Common myeloid progenitor, CD34-positive (primary cell): ENCODE results near the gene VSIG2.

Experiments
- CTCF ChIA-PET: fragments of 350-600 bp; sonication (Branson Sonifier 250); formaldehyde crosslinking; loops from one replicate; lab custom pipeline; 2021; ENCODE audit warnings: antibody characterized with exemption; lab: Charles Lee
- POLR2A ChIA-PET: fragments of 350-600 bp; sonication (Branson Sonifier 250); formaldehyde crosslinking; loops from one replicate; lab custom pipeline; 2021; ENCODE audit warnings: antibody characterized with exemption; lab: Charles Lee
- DNase-seq, 3 donors: peaks; one replicate each; pipeline versions ENCODE4 v3.0.0 to v3.0.0-alpha.2; 2013
- H3K27ac ChIP-seq, 2 experiments: 1 replicate in 1 of 2; 2 replicates in 1 of 2; pipeline ENCODE4 v1.7.0; 2013; ENCODE audit warnings: inconsistent platforms in 2 of 2, low read length in 2 of 2, mild to moderate bottlenecking in 2 of 2, low read depth in 1 of 2, moderate library complexity in 1 of 2; ENCODE audit not compliant: severe bottlenecking in 2 of 2, insufficient read depth in 1 of 2, poor library complexity in 1 of 2
- H3K27me3 ChIP-seq, 5 experiments: replicated peaks in 2 of 5; 1 replicate in 3 of 5; 2 replicates in 2 of 5; pipeline versions ENCODE4 v1.6.1 to v1.7.0; 2013; ENCODE audit warnings: low read length in 4 of 5, mild to moderate bottlenecking in 2 of 5, moderate library complexity in 2 of 5, inconsistent platforms in 1 of 5; ENCODE audit not compliant: insufficient read depth in 5 of 5, control insufficient read depth in 4 of 5
- H3K36me3 ChIP-seq, 4 experiments: 1 replicate in 2 of 4; 2 replicates in 2 of 4; pipeline versions ENCODE4 v1.6.1 to v1.7.0; 2013; ENCODE audit warnings: low read length in 3 of 4, control low read depth in 1 of 4, mild to moderate bottlenecking in 1 of 4; ENCODE audit not compliant: control insufficient read depth in 4 of 4, insufficient read depth in 4 of 4
- H3K4me1 ChIP-seq, 4 experiments: 1 replicate in 3 of 4; 2 replicates in 1 of 4; pipeline versions ENCODE4 v1.6.1 to v1.7.1; 2013; ENCODE audit warnings: low read length in 3 of 4, mild to moderate bottlenecking in 3 of 4, control low read depth in 1 of 4, inconsistent platforms in 1 of 4, moderate library complexity in 1 of 4; ENCODE audit not compliant: control insufficient read depth in 4 of 4, insufficient read depth in 4 of 4; ENCODE audit errors: control extremely low read depth in 1 of 4
- H3K4me3 ChIP-seq, 7 experiments: 1 replicate in 4 of 7; 2 replicates in 3 of 7; pipeline versions ENCODE4 v1.5.1 to v1.7.0; 2013; ENCODE audit warnings: mild to moderate bottlenecking in 7 of 7, low read length in 6 of 7, moderate library complexity in 6 of 7, inconsistent platforms in 2 of 7, low read depth in 2 of 7, control low read depth in 1 of 7; ENCODE audit not compliant: insufficient read depth in 4 of 7, control insufficient read depth in 1 of 7; ENCODE audit errors: extremely low read depth in 1 of 7
- H3K9me3 ChIP-seq, 5 experiments: 1 replicate in 4 of 5; 2 replicates in 1 of 5; pipeline versions ENCODE4 v1.6.1 to v1.7.1; 2013; ENCODE audit warnings: low read length in 4 of 5, mild to moderate bottlenecking in 2 of 5, inconsistent platforms in 1 of 5, low read depth in 1 of 5, moderate library complexity in 1 of 5; ENCODE audit not compliant: control insufficient read depth in 4 of 5, insufficient read depth in 2 of 5; ENCODE audit errors: control extremely low read depth in 1 of 5
- WGBS: methylation state at CpG from one replicate; pipeline ENCODE4 v1.1.5; 2013; ENCODE audit not compliant: insufficient coverage; 5-methylcytosine and 5-hydroxymethylcytosine counted together

Gene VSIG2

GRCh38 chr11:124763156-124763947 is 11.3 kb upstream of the VSIG2 start:
- H3K4me3 ChIP-seq = peak overlapping the region; percentile 32 to 87 (median 70)
- H3K27ac ChIP-seq = no peak overlapping the region
- H3K27me3 ChIP-seq = no peaks in the 10 kb centered on the region
- ChIA-PET CTCF (interaction anchor here (0.7 to 14.9 kb wide), 30 partner anchors 9 to 347 kb away, joined by 3 to 205 read pairs (median 6); partner anchors contain the start of genes MSANTD2, NRGN, ROBO3 and SIAE), POLR2A (interaction anchor here (0.6 to 1.1 kb wide), 3 partner anchors 12 to 73 kb away, joined by 3 to 5 read pairs (median 3); no protein-coding TSS in a partner anchor)
- DNase-seq = peak; percentile 84 to 88 (median 86)
- peaks cover 0 to 7% (median 2%) of the 10 kb centered on the region in 4 experiments for H3K36me3 ChIP-seq
- H3K4me1 ChIP-seq = peaks cover 1 to 50% (median 48%) of the 10 kb centered on the region in 4 experiments
- no peaks in the 10 kb centered on the region for H3K9me3 ChIP-seq
- WGBS = 9% methylated on average over 18 of the region's 21 CpGs

- H3K27me3 ChIP-seq = no peaks in the 10 kb centered on the region
- no peaks in the 10 kb centered on the region for H3K9me3 ChIP-seq
- H3K4me1 ChIP-seq = peaks cover 1 to 57% (median 54%) of the 10 kb centered on the region in 4 experiments
- no peak overlapping the region for H3K27ac ChIP-seq
- WGBS = 0% methylated on average over 24 of the region's 45 CpGs
- ChIA-PET CTCF (interaction anchor here (0.7 to 14.9 kb wide), 22 partner anchors 9 to 130 kb away, joined by 3 to 205 read pairs (median 8); partner anchors contain the start of genes MSANTD2, NRGN, ROBO3 and SIAE), POLR2A (interaction anchor here (0.9 kb wide), 2 partner anchors 16 to 74 kb away, joined by 3 to 5 read pairs; no protein-coding TSS in a partner anchor)
- H3K36me3 ChIP-seq = peaks cover 0 to 7% (median 2%) of the 10 kb centered on the region in 4 experiments
- peak overlapping the region; percentile 32 to 87 (median 70) for H3K4me3 ChIP-seq
- DNase-seq = no peak
These were observed 10.6 kb upstream of the VSIG2 start for GRCh38 chr11:124762624-124763155.

GRCh38 chr11:124762105-124762623 is 10.1 kb upstream of the VSIG2 start, which contains the start of gene ESAM:
ESAM (minus strand) TSS chr11:124762290; CDS start chr11:124762154, 136 bp downstream.
- no peak within 1 kb of the TSS for H3K27ac ChIP-seq
- WGBS = under 1% methylated on average over 45 of the region's 55 CpGs
- H3K27me3 ChIP-seq = no peaks in the 10 kb centered on the region
- H3K4me1 ChIP-seq = peaks cover 1 to 61% (median 56%) of the 10 kb centered on the region in 4 experiments
- ChIA-PET POLR2A (interaction anchor here (0.5 to 0.9 kb wide), 2 partner anchors 15 to 84 kb away, joined by 3 to 6 read pairs; no protein-coding TSS in a partner anchor), CTCF (interaction anchor here (0.7 to 14.9 kb wide), 21 partner anchors 9 to 129 kb away, joined by 3 to 205 read pairs (median 8); partner anchors contain the start of genes MSANTD2, NRGN, SIAE and SPA17)
- H3K9me3 ChIP-seq = no peaks in the 10 kb centered on the region
- H3K4me3 ChIP-seq = peak within 1 kb of the TSS; percentile 32 to 87 (median 70)
- peaks cover 0 to 4% (median 0%) of the 10 kb centered on the region in 4 experiments for H3K36me3 ChIP-seq
- peak in 2 of 3 donors; percentile 58 to 67 for DNase-seq

GRCh38 chr11:124761301-124762104 is 9.4 kb upstream of the VSIG2 start:
- Histone ChIP-seq H3K27ac (no peak overlapping the region), H3K9me3 (no peaks in the 10 kb centered on the region), H3K36me3 (no peaks in the 10 kb centered on the region), H3K4me1 (peaks cover 1 to 61% (median 56%) of the 10 kb centered on the region in 4 experiments), H3K4me3 (peak overlapping the region; percentile 20 to 87 (median 70)), H3K27me3 (no peaks in the 10 kb centered on the region)
- ChIA-PET CTCF (interaction anchor here (1.1 to 14.9 kb wide), 15 partner anchors 8 to 121 kb away, joined by 3 to 205 read pairs (median 5); partner anchors contain the start of genes MSANTD2, NRGN, SIAE and SPA17), POLR2A (interaction anchor here (0.5 kb wide), 1 partner anchor 84 kb away, joined by 6 read pairs; no protein-coding TSS in a partner anchor)
- peak in 2 of 3 donors; percentile 55 to 57 for DNase-seq
- WGBS = 13% methylated on average over 3 of the region's 25 CpGs

- WGBS = 87% methylated on average over 2 of the region's 3 CpGs
- CTCF ChIA-PET = interaction anchor here (1.1 to 14.9 kb wide), 13 partner anchors 7 to 121 kb away, joined by 3 to 205 read pairs (median 4); partner anchors contain the start of genes NRGN, SIAE, SPA17 and VSIG2
- Histone ChIP-seq H3K36me3 (no peaks in the 10 kb centered on the region), H3K9me3 (no peaks in the 10 kb centered on the region), H3K27me3 (no peaks in the 10 kb centered on the region), H3K4me3 (peak overlapping the region in 6 of 7 experiments; percentile 3 to 87 (median 70)), H3K4me1 (peaks cover 1 to 61% (median 56%) of the 10 kb centered on the region in 4 experiments), H3K27ac (no peak overlapping the region)
- DNase-seq = no peak
- POLR2A ChIA-PET = interaction anchor here (1.1 kb wide), 1 partner anchor 43 kb away, joined by 3 read pairs; no protein-coding TSS in a partner anchor
These were observed 8.8 kb upstream of the VSIG2 start for GRCh38 chr11:124760806-124761205.
